ENCODE measurements around the gene ZNF880. TPM values are rescaled to one million over a fixed set of nuclear protein-coding genes. Genes with fewer than 3 reads are reported as not detected.

Gene ZNF880
- total RNA-seq, 2 experiments from 2014 or later: 16.1 to 17.8 TPM

DNA sequence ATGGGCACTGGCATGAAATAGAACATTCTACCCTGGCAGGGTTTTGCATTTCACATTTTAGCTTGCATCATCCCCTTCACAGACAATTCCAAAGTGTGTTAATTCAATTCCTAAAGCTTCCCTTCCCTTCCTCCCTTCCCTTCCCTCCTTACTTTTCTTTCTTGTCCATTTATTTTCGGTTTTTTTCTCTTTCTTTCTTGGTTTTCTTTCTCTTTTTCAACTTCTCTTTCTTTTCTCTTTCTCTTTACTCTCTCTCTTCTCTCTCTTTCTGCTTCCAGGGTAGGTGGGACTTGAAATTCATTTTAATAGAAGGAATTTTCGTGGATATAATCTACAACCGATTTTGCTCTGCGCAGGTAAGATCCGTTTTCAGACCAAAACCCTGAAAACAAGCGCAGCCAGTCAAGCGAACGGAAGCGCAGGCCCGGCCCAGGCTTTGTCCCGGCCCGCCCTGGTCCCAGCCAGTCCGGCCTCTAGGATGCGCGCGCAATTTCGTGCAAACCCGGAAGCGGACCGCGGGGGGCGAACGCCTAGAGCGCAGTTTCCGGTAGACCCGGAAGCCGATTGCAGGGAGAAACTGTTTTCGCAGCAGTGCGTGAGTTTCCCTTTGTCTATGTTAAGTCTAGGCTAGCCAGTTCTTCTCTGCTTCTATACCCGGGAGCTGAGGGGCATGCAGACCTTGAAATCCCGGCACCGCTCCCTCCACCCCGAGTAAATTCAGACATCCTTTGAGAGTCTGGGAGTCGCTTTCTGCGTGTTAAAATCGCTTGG is 27.8 kb downstream of the ZNF880 start, which contains the start of gene ZNF528:
TSS of gene ZNF528 (plus strand) at position 540 of the 771 bp plus-strand sequence. CDS start 4,165 bp downstream, outside the sequence.
- POLR2A ChIA-PET: no interaction called here
- CTCF ChIA-PET: no interaction called here
- peak; percentile 97 for DNase-seq
- peak within 1 kb of the TSS; percentile 97 for H3K27ac Mint-ChIP-seq
- H3K4me3 Mint-ChIP-seq: peak within 1 kb of the TSS; percentile 88
- H3K9me3 Mint-ChIP-seq: peaks cover 59% of the 10 kb centered on the region
- H3K27me3 Mint-ChIP-seq: no peaks in the 10 kb centered on the region
- H3K4me1 Mint-ChIP-seq: peaks cover 20% of the 10 kb centered on the region
- peaks cover 64% of the 10 kb centered on the region for H3K36me3 Mint-ChIP-seq (ENCODE audit: low read depth)

DNA sequence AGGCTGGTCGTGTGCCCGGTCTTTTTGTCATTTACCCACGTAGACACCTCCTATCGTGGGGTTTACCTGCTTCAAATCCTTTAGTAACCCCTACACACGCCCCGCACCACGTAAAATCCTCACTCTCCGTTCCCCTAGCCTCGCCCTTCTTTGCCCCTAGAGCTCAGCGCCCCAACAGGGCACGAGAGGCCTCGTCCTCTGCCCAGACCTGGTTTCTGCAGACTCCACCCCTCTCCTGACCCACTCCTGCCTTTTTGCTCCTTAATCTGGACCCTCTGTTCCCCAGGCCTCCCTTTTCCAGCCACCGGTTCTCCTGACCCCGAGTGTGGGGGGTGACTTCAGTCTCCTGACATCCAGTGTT is 28.3 kb downstream of the ZNF880 start:
- peaks cover 59% of the 10 kb centered on the region for H3K9me3 Mint-ChIP-seq
- CTCF ChIA-PET: no interaction called here

DNA sequence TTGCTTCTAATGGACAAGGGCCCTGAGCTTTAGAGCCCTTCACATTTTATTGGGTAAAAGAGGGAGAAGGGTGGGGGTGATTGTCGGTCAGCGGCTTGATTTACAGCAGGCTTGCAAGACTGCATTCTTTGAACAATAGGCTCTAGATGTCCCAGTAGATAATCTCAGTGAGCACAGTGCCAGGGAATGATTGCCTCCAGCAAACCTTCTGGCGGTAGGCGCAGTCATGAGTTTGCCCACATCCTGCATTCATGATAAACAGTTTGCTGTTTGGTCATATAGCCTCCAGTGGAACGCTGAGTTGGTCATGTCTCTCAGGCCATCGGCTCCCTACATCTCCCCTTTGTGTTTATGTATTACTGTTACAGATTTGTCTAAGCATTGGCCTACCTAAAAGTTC is 40.6 kb downstream of the ZNF880 start:
- POLR2A ChIA-PET: no interaction called here
- no peaks in the 10 kb centered on the region for H3K4me1 Mint-ChIP-seq
- no peak overlapping the region for H3K4me3 Mint-ChIP-seq
- no peaks in the 10 kb centered on the region for H3K27me3 Mint-ChIP-seq
- DNase-seq: no peak
- H3K9me3 Mint-ChIP-seq: peaks cover 67% of the 10 kb centered on the region
- H3K36me3 Mint-ChIP-seq (ENCODE audit: low read depth): peaks cover 78% of the 10 kb centered on the region
- no peak overlapping the region for H3K27ac Mint-ChIP-seq
- CTCF ChIA-PET: no interaction called here

More for the DNA sequence above, 28.3 kb downstream of the ZNF880 start:
- no peaks in the 10 kb centered on the region for H3K27me3 Mint-ChIP-seq
- POLR2A ChIA-PET: no interaction called here
- peak overlapping the region; percentile 97 for H3K27ac Mint-ChIP-seq
- peak overlapping the region; percentile 88 for H3K4me3 Mint-ChIP-seq
- no peak for DNase-seq
- H3K36me3 Mint-ChIP-seq (ENCODE audit: low read depth): peaks cover 66% of the 10 kb centered on the region
- H3K4me1 Mint-ChIP-seq: peaks cover 20% of the 10 kb centered on the region

DNA sequence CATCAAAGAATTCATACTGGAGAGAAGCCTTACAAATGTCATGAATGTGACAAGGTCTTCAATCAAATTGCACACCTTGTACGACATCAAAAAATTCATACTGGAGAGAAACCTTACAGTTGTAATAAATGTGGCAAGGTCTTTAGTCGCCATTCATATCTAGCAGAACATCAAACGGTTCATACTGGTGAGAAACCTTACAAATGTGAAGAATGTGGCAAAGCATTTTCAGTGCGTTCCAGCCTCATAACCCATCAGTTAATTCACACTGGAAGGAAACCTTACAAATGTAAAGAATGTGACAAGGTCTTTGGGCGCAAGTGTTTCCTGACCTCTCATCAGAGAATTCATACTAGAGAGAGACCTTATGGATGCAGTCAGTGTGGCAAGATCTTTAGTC is 46.0 kb downstream of the ZNF880 start:
- CTCF ChIA-PET: no interaction called here
- H3K27me3 Mint-ChIP-seq: no peaks in the 10 kb centered on the region
- no peaks in the 10 kb centered on the region for H3K4me1 Mint-ChIP-seq
- H3K9me3 Mint-ChIP-seq: peaks cover 82% of the 10 kb centered on the region
- DNase-seq: no peak
- H3K27ac Mint-ChIP-seq: no peak overlapping the region
- POLR2A ChIA-PET: no interaction called here
- H3K36me3 Mint-ChIP-seq (ENCODE audit: low read depth): peaks cover 29% of the 10 kb centered on the region
- H3K4me3 Mint-ChIP-seq: no peak overlapping the region

DNA sequence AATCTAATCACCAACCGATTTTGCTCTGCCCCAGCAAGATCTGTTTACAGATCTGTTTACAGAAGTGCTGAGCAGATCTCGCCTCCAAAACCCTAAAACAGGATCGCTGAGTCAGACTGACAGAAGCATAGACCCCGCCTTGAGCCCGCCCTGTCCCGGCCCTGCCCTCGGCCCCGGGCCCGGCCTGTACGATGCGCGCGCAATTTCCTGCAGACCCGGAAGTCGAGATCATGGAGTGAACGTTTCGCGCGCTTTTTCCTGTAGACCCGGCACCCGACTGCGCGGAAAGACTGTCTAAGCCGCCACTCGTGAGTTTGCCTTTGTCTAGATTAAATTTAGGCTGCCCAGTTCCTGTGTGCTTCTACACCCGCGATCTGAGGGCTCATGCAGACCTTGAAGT is 59.2 kb downstream of the ZNF880 start, which contains the start of gene ZNF534:
TSS of gene ZNF534 (plus strand) at position 212 of the 400 bp plus-strand sequence. CDS start 2,327 bp downstream, outside the sequence.
- peaks cover 5% of the 10 kb centered on the region for H3K36me3 Mint-ChIP-seq (ENCODE audit: low read depth)
- POLR2A ChIA-PET: no interaction called here
- DNase-seq: no peak
- no peaks in the 10 kb centered on the region for H3K27me3 Mint-ChIP-seq
- H3K27ac Mint-ChIP-seq: no peak within 1 kb of the TSS
- H3K4me3 Mint-ChIP-seq: no peak within 1 kb of the TSS
- H3K4me1 Mint-ChIP-seq: no peaks in the 10 kb centered on the region
- peaks cover 44% of the 10 kb centered on the region for H3K9me3 Mint-ChIP-seq
- CTCF ChIA-PET: interaction anchor here (1.2 kb wide), 1 partner anchor 11 kb away, joined by 4 read pairs; no protein-coding TSS in a partner anchor

Other genes with a start within 250 kb of the ZNF880 start
- 1 to 10 TPM; 7.5 to 8.3 TPM for gene ZNF616, start 230.0 kb upstream of the ZNF880 start, total RNA-seq
- 10 to 100 TPM; 21.7 to 23.5 TPM for gene ZNF836, start 198.3 kb upstream of the ZNF880 start, total RNA-seq
- gene PPP2R1A, start 179.9 kb upstream of the ZNF880 start, total RNA-seq: 100 to 1,000 TPM; 184 to 214 TPM
- 10 to 100 TPM; 23.3 to 24.0 TPM for gene ZNF766, start 100.3 kb upstream of the ZNF880 start, total RNA-seq
- gene ZNF480, start 72.8 kb upstream of the ZNF880 start, total RNA-seq: 10 to 100 TPM; 17.4 to 18.4 TPM
- 1 to 10 TPM; 2.1 to 2.8 TPM for gene ZNF610, start 33.7 kb upstream of the ZNF880 start, total RNA-seq
- gene ZNF528, start 27.9 kb downstream of the ZNF880 start, total RNA-seq: 10 to 100 TPM; 19.4 to 19.5 TPM
- gene ZNF534, start 59.2 kb downstream of the ZNF880 start, total RNA-seq: not detected
- 1 to 10 TPM; 1.9 to 3.0 TPM for gene ZNF578, start 83.6 kb downstream of the ZNF880 start, total RNA-seq
- gene ZNF808, start 157.7 kb downstream of the ZNF880 start, total RNA-seq: 10 to 100 TPM; 36.3 to 40.5 TPM
- gene ZNF701, start 200.4 kb downstream of the ZNF880 start, total RNA-seq: 10 to 100 TPM; 30.5 to 33.4 TPM

All from activated CD4-positive, alpha-beta T cell treated with anti-CD3 and anti-CD28 coated beads, Interleukin-2, amount 10 ng/mL, durations not matched to agents 7 days and 5 days (primary cell).